ENCODE results near the gene GNAZ.

DNA sequence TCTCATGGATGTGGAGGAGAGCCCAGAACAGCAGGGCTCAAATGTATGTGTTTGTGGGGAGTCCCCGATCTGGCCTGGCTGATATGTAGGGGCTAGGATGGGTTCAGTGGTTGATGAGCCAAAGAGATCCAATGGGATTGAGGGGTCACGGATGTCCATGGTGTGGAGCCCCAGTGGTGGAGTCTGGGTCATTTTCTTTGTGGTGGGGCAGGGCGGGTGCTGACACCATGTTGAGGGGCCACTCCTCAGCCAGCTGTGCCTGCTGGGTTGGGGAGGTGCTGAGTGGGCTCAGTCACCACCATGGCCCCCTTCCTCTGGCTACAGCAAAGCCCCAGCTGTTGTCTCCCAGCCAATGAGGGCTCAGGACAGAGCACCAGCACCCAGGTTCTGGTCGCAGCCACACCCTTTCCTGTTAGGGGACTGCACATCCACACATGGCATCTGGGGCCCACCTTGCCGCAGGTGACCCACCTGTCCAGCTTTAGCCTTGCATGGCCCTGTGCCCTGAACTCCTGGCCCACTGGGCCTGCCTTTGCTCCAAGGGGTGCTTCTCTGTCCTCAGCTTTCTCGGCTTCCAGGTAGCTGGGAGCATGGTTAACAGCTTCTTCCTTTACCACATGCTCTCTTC, 3.2 kb upstream of the GNAZ start:
- TF ChIP-seq CTCF (IDR thresholded peaks at IDR 0.05; ENCODE audit: control extremely low read depth in 1 of 3, insufficient read depth in 1 of 3, low read depth in 1 of 3, low read length in 3 of 3) (no peak), KDM5A (IDR thresholded peaks at IDR 0.05; ENCODE audit: low read length) (no peak)
